ENCODE measurements around the gene KCNC3. TPM values are rescaled to one million over a fixed set of nuclear protein-coding genes. Genes with fewer than 3 reads are reported as not detected.

The KCNC3 gene
- total RNA-seq, 2 experiments from 2014 or later, result 1.1 to 1.4 TPM

Other genes starting within 250 kb of the KCNC3 start
- not detected for gene IZUMO2, start 166.1 kb downstream of the KCNC3 start, total RNA-seq
- gene MYH14, start 125.8 kb downstream of the KCNC3 start, total RNA-seq, result not detected
- gene NAPSA, start 36.3 kb upstream of the KCNC3 start, total RNA-seq, result 1 to 10 TPM; 4.8 to 5.4 TPM
- gene NR1H2, start 47.1 kb upstream of the KCNC3 start, total RNA-seq, result 10 to 100 TPM; 81.6 to 82.8 TPM
- 100 to 1,000 TPM; 131 to 143 TPM for gene POLD1, start 55.0 kb upstream of the KCNC3 start, total RNA-seq
- gene SPIB, start 89.6 kb upstream of the KCNC3 start, total RNA-seq, result under 1 TPM in 1 of 2 experiments, not detected in 1; 0.42 TPM
- under 1 TPM in 1 of 2 experiments, not detected in 1; 0.14 TPM for gene MYBPC2, start 103.5 kb upstream of the KCNC3 start, total RNA-seq
- 10 to 100 TPM; 56.0 to 60.7 TPM for gene EMC10, start 147.1 kb upstream of the KCNC3 start, total RNA-seq
- gene GARIN5A, start 147.5 kb upstream of the KCNC3 start, total RNA-seq, result under 1 TPM; 0.50 to 0.57 TPM
- gene JOSD2, start 181.8 kb upstream of the KCNC3 start, total RNA-seq, result 10 to 100 TPM; 31.5 to 37.3 TPM
- gene ASPDH, start 184.5 kb upstream of the KCNC3 start, total RNA-seq, result not detected
- gene LRRC4B, start 239.1 kb upstream of the KCNC3 start, total RNA-seq, result not detected

Measured in activated naive CD8-positive, alpha-beta T cell treated with anti-CD3 and anti-CD28 coated beads, Interleukin-2, amount 10 ng/mL, durations not matched to agents 7 days and 5 days (primary cell).